GM12865 (cell line): ENCODE data around the gene SAMSN1.
"Not testable (repeated sequence)": the region's sequence is repeated elsewhere in the genome, so short reads cannot be mapped to it uniquely, and the experiment has no call there.

Experiments
- DNase-seq: peaks from one replicate; pipeline ENCODE4 v3.0.0; 2010; ENCODE audit warnings: low read depth
- H3K4me3 ChIP-seq: 2 replicates; pipeline ENCODE4 v1.5.1; 2011; ENCODE audit warnings: mild to moderate bottlenecking, low read depth, low read length, control low read depth
- CTCF ChIP-seq: IDR thresholded peaks from 2 replicates; pipeline ENCODE4 v1.5.1; 2011; ENCODE audit warnings: low read length, control low read depth, low read depth, inconsistent platforms; ENCODE audit not compliant: insufficient read depth; ENCODE audit errors: missing control alignments

SAMSN1 gene

DNA sequence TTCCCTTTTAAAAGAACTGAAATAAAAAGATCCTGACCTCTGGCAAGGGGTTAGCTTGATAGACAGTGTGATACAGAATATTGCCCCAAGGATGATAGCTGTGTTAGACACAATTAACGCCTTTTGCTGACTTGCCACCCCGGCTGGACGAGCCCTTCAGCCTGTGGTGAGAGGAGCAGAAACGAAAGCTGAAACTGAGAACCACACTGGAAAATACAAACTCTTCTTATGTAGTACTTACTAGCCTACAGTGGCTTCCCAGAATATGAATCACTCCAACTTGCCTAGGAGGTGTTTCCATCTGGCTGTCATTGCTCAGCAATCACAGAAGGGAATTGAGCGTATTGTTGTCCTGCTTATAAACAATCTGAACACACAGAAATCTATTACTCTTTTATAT, 22.9 kb downstream of the SAMSN1 start:
- H3K4me3 ChIP-seq, result no peak overlapping the region
- DNase-seq, result peak; percentile 77
- TF ChIP-seq CTCF, result no peak

- DNase-seq, result no peak
- no peak overlapping the region for H3K4me3 ChIP-seq
- no peak for TF ChIP-seq CTCF
These were observed 23.4 kb downstream of the SAMSN1 start for GRCh38 chr21:14522736-14523135.

- no peak overlapping the region for H3K4me3 ChIP-seq
- no peak for TF ChIP-seq CTCF
- no peak for DNase-seq
These were observed 25.6 kb downstream of the SAMSN1 start for GRCh38 chr21:14520535-14520934.

DNA sequence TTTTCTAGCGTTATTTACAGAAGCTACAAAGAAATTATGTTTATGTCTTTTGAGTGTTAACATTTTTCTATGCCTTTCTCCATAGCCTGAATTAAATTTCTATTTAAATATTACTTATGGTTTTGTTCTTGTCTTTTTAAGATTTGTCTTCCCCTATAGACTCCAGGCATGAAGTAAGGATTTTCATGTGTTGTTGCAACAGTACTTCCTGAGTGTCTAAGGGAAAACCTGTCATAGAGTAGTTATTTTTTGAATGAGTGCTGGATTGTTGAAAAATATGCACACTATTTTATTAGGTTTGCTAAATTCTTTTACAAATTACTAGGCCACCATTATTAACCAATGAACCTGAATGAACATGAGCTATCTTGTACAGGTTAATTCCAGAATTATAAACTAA, 27.1 kb downstream of the SAMSN1 start:
- TF ChIP-seq CTCF, result no peak
- no peak for DNase-seq
- no peak overlapping the region for H3K4me3 ChIP-seq

- H3K4me3 ChIP-seq, result no peak overlapping the region
- DNase-seq, result no peak
- no peak for TF ChIP-seq CTCF
These were observed 32.3 kb downstream of the SAMSN1 start for GRCh38 chr21:14513804-14514203.

- not testable (repeated sequence) for DNase-seq, H3K4me3 ChIP-seq
These were observed 39.2 kb downstream of the SAMSN1 start for GRCh38 chr21:14506859-14507457.

DNA sequence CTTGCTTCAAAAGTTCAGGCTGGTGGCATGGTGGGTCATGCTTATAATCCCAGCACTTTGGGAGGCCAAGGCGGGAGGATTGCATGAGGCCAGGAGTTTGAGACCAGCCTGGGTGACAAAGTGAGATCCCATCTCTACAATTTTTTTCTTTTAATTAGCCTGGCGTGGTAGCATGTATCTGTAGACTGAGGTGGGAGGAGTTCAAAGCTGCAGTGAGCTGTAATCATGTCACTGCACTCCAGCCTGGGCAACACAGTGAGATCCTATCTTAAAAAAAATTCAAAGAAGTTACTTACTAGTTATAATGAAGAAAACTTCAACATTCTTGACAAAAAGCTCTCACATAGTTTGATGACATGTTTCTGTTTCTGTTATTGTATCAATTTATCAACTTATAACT, 45.2 kb downstream of the SAMSN1 start:
- H3K4me3 ChIP-seq, result no peak overlapping the region
- DNase-seq, result no peak
- no peak for TF ChIP-seq CTCF
